ENCODE measurements around the gene GNAZ. TPM values are rescaled to one million over a fixed set of nuclear protein-coding genes. Genes with fewer than 3 reads are reported as not detected.
A peak's percentile ranks its signal among the peaks of the same experiment; 100 is the strongest.

GNAZ gene
- total RNA-seq, 1 donor from 2014 or later, result 2.1 TPM

GRCh38 chr22:23068832-23069385 lies 1.4 kb upstream of the GNAZ start:
- H3K27me3 ChIP-seq (ENCODE audit: control insufficient read depth in 3 of 3, insufficient read depth in 3 of 3, low read length in 3 of 3), result peaks cover 0 to 6% (median 4%) of the 10 kb centered on the region in 3 donors
- peaks cover 14 to 21% (median 19%) of the 10 kb centered on the region in 3 donors for H3K4me1 ChIP-seq (ENCODE audit: control insufficient read depth in 3 of 3, insufficient read depth in 3 of 3, low read length in 3 of 3)
- no peak overlapping the region for H3K27ac ChIP-seq (ENCODE audit: low read depth, low read length)
- peak overlapping the region in 1 of 3 donors; percentile 83 for H3K4me3 ChIP-seq (ENCODE audit: low read length in 3 of 3)
- no peaks in the 10 kb centered on the region for H3K36me3 ChIP-seq (ENCODE audit: control insufficient read depth in 3 of 3, insufficient read depth in 3 of 3, low read length in 3 of 3)
- no peaks in the 10 kb centered on the region for H3K9me3 ChIP-seq (ENCODE audit: control insufficient read depth in 3 of 3, low read length in 3 of 3)
- H3K9ac ChIP-seq (ENCODE audit: low read depth in 1 of 3, low read length in 3 of 3), result no peak overlapping the region

GRCh38 chr22:23069502-23070357 lies 589 bp upstream of the GNAZ start:
- no peaks in the 10 kb centered on the region for H3K9me3 ChIP-seq (ENCODE audit: control insufficient read depth in 3 of 3, low read length in 3 of 3)
- H3K36me3 ChIP-seq (ENCODE audit: control insufficient read depth in 3 of 3, insufficient read depth in 3 of 3, low read length in 3 of 3), result no peaks in the 10 kb centered on the region
- H3K27ac ChIP-seq (ENCODE audit: low read depth, low read length), result no peak overlapping the region
- H3K4me1 ChIP-seq (ENCODE audit: control insufficient read depth in 3 of 3, insufficient read depth in 3 of 3, low read length in 3 of 3), result peaks cover 14 to 21% (median 19%) of the 10 kb centered on the region in 3 donors
- peaks cover 0 to 6% (median 4%) of the 10 kb centered on the region in 3 donors for H3K27me3 ChIP-seq (ENCODE audit: control insufficient read depth in 3 of 3, insufficient read depth in 3 of 3, low read length in 3 of 3)
- H3K9ac ChIP-seq (ENCODE audit: low read depth in 1 of 3, low read length in 3 of 3), result peak overlapping the region; percentile 63 to 79 (median 71)
- peak overlapping the region; percentile 81 to 85 (median 83) for H3K4me3 ChIP-seq (ENCODE audit: low read length in 3 of 3)

- H3K4me1 ChIP-seq (ENCODE audit: control insufficient read depth in 3 of 3, insufficient read depth in 3 of 3, low read length in 3 of 3), result peaks cover 14 to 21% (median 19%) of the 10 kb centered on the region in 3 donors
- H3K9me3 ChIP-seq (ENCODE audit: control insufficient read depth in 3 of 3, low read length in 3 of 3), result no peaks in the 10 kb centered on the region
- peak overlapping the region in 1 of 3 donors; percentile 35 for H3K4me3 ChIP-seq (ENCODE audit: low read length in 3 of 3)
- H3K27ac ChIP-seq (ENCODE audit: low read depth, low read length), result no peak overlapping the region
- H3K27me3 ChIP-seq (ENCODE audit: control insufficient read depth in 3 of 3, insufficient read depth in 3 of 3, low read length in 3 of 3), result peaks cover 0 to 6% (median 4%) of the 10 kb centered on the region in 3 donors
- H3K9ac ChIP-seq (ENCODE audit: low read depth in 1 of 3, low read length in 3 of 3), result peak overlapping the region in 2 of 3 donors; percentile 16 to 23
- H3K36me3 ChIP-seq (ENCODE audit: control insufficient read depth in 3 of 3, insufficient read depth in 3 of 3, low read length in 3 of 3), result no peaks in the 10 kb centered on the region
Measured at GRCh38 chr22:23071230-23072076, 1.1 kb downstream of the GNAZ start.

GRCh38 chr22:23072077-23072910 lies 2.0 kb downstream of the GNAZ start:
- Histone ChIP-seq H3K27me3 (ENCODE audit: control insufficient read depth in 3 of 3, insufficient read depth in 3 of 3, low read length in 3 of 3) (peaks cover 0 to 6% (median 4%) of the 10 kb centered on the region in 3 donors), H3K9ac (ENCODE audit: low read depth in 1 of 3, low read length in 3 of 3) (no peak overlapping the region), H3K27ac (ENCODE audit: low read depth, low read length) (no peak overlapping the region)

GRCh38 chr22:23072911-23073491 lies 2.7 kb downstream of the GNAZ start:
- H3K27me3 ChIP-seq (ENCODE audit: control insufficient read depth in 3 of 3, insufficient read depth in 3 of 3, low read length in 3 of 3), result peaks cover 0 to 6% (median 4%) of the 10 kb centered on the region in 3 donors
- no peak overlapping the region for H3K4me3 ChIP-seq (ENCODE audit: low read length in 3 of 3)
- H3K36me3 ChIP-seq (ENCODE audit: control insufficient read depth in 3 of 3, insufficient read depth in 3 of 3, low read length in 3 of 3), result no peaks in the 10 kb centered on the region
- H3K9ac ChIP-seq (ENCODE audit: low read depth in 1 of 3, low read length in 3 of 3), result no peak overlapping the region
- H3K27ac ChIP-seq (ENCODE audit: low read depth, low read length), result no peak overlapping the region
- H3K9me3 ChIP-seq (ENCODE audit: control insufficient read depth in 3 of 3, low read length in 3 of 3), result no peaks in the 10 kb centered on the region
- peaks cover 16 to 21% (median 19%) of the 10 kb centered on the region in 3 donors for H3K4me1 ChIP-seq (ENCODE audit: control insufficient read depth in 3 of 3, insufficient read depth in 3 of 3, low read length in 3 of 3)

More at GRCh38 chr22:23072077-23072910, 2.0 kb downstream of the GNAZ start:
- Histone ChIP-seq H3K4me1 (ENCODE audit: control insufficient read depth in 3 of 3, insufficient read depth in 3 of 3, low read length in 3 of 3) (peaks cover 15 to 21% (median 16%) of the 10 kb centered on the region in 3 donors), H3K36me3 (ENCODE audit: control insufficient read depth in 3 of 3, insufficient read depth in 3 of 3, low read length in 3 of 3) (no peaks in the 10 kb centered on the region), H3K4me3 (ENCODE audit: low read length in 3 of 3) (no peak overlapping the region), H3K9me3 (ENCODE audit: control insufficient read depth in 3 of 3, low read length in 3 of 3) (no peaks in the 10 kb centered on the region)

- no peak overlapping the region for H3K4me3 ChIP-seq (ENCODE audit: low read length in 3 of 3)
- no peak overlapping the region for H3K9ac ChIP-seq (ENCODE audit: low read depth in 1 of 3, low read length in 3 of 3)
- H3K4me1 ChIP-seq (ENCODE audit: control insufficient read depth in 3 of 3, insufficient read depth in 3 of 3, low read length in 3 of 3), result peaks cover 16 to 25% (median 17%) of the 10 kb centered on the region in 3 donors
- peaks cover 0 to 6% (median 4%) of the 10 kb centered on the region in 3 donors for H3K27me3 ChIP-seq (ENCODE audit: control insufficient read depth in 3 of 3, insufficient read depth in 3 of 3, low read length in 3 of 3)
- no peak overlapping the region for H3K27ac ChIP-seq (ENCODE audit: low read depth, low read length)
- H3K9me3 ChIP-seq (ENCODE audit: control insufficient read depth in 3 of 3, low read length in 3 of 3), result no peaks in the 10 kb centered on the region
- H3K36me3 ChIP-seq (ENCODE audit: control insufficient read depth in 3 of 3, insufficient read depth in 3 of 3, low read length in 3 of 3), result no peaks in the 10 kb centered on the region
Measured at GRCh38 chr22:23073526-23074229, 3.4 kb downstream of the GNAZ start.

GRCh38 chr22:23074451-23074850 lies 4.1 kb downstream of the GNAZ start:
- H3K27ac ChIP-seq (ENCODE audit: low read depth, low read length), result no peak overlapping the region
- H3K9ac ChIP-seq (ENCODE audit: low read depth in 1 of 3, low read length in 3 of 3), result no peak overlapping the region
- H3K9me3 ChIP-seq (ENCODE audit: control insufficient read depth in 3 of 3, low read length in 3 of 3), result no peaks in the 10 kb centered on the region
- H3K27me3 ChIP-seq (ENCODE audit: control insufficient read depth in 3 of 3, insufficient read depth in 3 of 3, low read length in 3 of 3), result peaks cover 0 to 6% (median 4%) of the 10 kb centered on the region in 3 donors
- H3K4me1 ChIP-seq (ENCODE audit: control insufficient read depth in 3 of 3, insufficient read depth in 3 of 3, low read length in 3 of 3), result peaks cover 11 to 21% (median 13%) of the 10 kb centered on the region in 3 donors
- no peaks in the 10 kb centered on the region for H3K36me3 ChIP-seq (ENCODE audit: control insufficient read depth in 3 of 3, insufficient read depth in 3 of 3, low read length in 3 of 3)
- no peak overlapping the region for H3K4me3 ChIP-seq (ENCODE audit: low read length in 3 of 3)

GRCh38 chr22:23075050-23075449 lies 4.7 kb downstream of the GNAZ start:
- H3K4me1 ChIP-seq (ENCODE audit: control insufficient read depth in 3 of 3, insufficient read depth in 3 of 3, low read length in 3 of 3), result peaks cover 6 to 21% (median 7%) of the 10 kb centered on the region in 3 donors
- H3K27me3 ChIP-seq (ENCODE audit: control insufficient read depth in 3 of 3, insufficient read depth in 3 of 3, low read length in 3 of 3), result peaks cover 0 to 6% (median 4%) of the 10 kb centered on the region in 3 donors
- no peak overlapping the region for H3K4me3 ChIP-seq (ENCODE audit: low read length in 3 of 3)

More at GRCh38 chr22:23075050-23075449, 4.7 kb downstream of the GNAZ start:
- no peaks in the 10 kb centered on the region for H3K36me3 ChIP-seq (ENCODE audit: control insufficient read depth in 3 of 3, insufficient read depth in 3 of 3, low read length in 3 of 3)
- no peak overlapping the region for H3K27ac ChIP-seq (ENCODE audit: low read depth, low read length)
- H3K9ac ChIP-seq (ENCODE audit: low read depth in 1 of 3, low read length in 3 of 3), result no peak overlapping the region
- H3K9me3 ChIP-seq (ENCODE audit: control insufficient read depth in 3 of 3, low read length in 3 of 3), result no peaks in the 10 kb centered on the region

All from skeletal muscle tissue (tissue), 4 donors.